NOMO-1 treated with DMSO at 0.1 percent for 48 hours (cell line): ENCODE results near the gene RRN3.
"Not testable (repeated sequence)": the region's sequence is repeated elsewhere in the genome, so short reads cannot be mapped to it uniquely, and the experiment has no call there.

Experiments
- DNase-seq: peaks from one replicate; lab custom pipeline; 2025; ENCODE audit not compliant: unreplicated experiment; lab: John Stamatoyannopoulos, UW

The RRN3 gene

DNA sequence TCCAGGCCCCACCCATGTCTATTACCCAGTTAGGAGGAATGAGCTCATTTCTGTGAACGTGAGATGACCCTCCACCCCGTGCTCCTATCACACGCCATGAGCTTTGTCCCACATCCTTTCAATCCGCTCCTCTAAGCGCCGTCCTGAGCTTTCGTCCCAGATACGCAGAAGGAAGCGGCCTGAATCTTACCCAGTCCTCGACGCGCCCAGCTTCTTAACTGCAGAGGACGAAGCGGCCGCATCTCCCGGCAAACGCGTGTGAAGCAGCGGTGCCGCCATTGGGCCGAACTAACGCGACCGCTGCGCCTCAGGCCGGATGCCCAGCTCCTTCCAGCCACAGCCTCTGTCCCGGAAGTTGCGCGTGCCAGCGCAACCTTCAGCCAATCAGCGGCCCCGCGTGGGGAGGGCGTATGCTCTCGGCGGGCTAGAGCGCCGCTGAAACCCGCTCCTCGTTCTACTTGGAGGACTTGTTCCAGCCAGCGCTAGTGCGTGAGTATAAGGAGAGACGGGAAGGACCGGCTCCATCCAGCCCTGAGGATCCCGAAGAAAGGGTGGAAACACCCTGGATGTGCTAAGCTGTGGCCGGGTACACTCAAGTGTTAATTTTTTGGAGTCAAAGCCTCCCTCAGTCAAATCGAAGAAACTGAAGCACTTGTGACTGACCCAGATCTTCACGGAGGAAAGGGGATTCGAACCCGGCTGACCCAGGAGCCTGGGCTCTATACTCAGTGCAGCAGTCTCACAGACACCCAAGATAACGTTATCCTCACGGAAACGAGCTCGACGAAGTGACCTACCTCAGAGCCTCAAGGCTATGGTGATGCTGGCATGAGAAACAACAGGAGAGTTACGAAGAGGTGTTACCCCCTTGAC, at the start of gene RRN3:
Gene RRN3, minus strand, starts transcription at position 318 of the 873 bp plus-strand sequence. Its CDS starts 39 bp downstream, at position 279.
- DNase-seq, result peak; percentile 87

DNA sequence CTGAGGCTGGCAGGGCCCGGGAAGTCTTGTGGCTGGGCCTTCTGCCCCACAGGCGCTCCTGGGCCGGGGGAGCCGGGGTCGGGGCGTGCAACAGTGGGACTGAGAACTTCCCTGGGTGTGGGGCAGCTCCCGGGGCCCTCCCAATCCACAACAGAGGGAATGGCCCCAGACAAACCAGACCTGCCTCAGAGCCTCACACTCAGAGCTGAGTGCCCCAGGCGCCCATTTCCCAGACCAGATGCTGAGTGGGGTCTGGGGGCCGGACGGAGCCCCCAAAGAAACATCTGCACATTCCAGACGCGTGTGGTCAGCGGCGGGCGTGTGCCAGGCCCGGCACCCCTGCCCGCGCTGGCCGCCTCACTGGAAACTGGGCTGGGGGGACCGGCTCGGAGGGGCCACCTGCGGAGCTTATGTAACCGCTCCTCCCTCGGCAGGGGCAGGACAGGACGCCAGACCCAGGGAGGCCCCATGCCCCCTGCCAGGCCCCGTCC, 49.6 kb upstream of the RRN3 start:
- not testable (repeated sequence) for DNase-seq

- DNase-seq, result not testable (repeated sequence)
Measured at GRCh38 chr16:15142891-15143600, 49.0 kb upstream of the RRN3 start.

DNA sequence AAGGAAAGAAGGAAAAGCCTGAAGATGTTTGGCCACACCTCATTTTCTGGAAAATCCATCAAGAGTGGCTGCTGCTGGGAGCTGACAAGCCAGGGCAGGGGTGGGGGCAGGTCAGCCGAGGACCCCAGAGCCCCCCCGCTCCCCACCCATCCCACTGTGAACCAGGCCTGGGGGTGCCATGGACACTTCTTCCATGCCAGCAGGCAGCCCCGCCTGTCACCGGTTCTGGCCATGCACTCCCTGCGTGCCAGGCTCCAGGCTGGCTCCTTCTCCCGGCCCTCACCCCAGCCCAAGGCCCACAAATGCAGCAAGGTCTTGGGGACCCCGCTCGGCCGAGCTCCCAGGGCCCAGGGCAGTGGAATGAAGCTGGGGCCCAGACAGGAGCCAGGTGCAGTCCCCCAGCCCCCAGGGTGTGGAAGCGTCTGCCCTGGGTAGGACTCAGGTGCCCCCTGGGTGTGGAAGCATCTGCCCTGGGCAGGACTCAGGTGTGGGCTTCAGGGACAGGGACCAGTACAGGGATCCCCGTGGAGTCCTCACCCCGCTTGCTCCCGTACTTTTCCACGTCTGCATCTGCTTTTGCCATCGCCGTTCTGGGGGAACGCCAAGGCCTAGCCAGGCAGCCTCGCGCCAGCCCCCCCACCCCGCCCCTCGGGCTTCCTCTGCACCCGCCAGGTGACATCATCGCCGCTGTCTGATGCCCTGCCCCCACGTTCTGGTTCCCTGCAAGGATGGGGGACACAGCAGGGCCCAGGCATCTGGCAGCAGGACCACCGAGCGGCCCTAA, 48.2 kb upstream of the RRN3 start:
- not testable (repeated sequence) for DNase-seq

DNA sequence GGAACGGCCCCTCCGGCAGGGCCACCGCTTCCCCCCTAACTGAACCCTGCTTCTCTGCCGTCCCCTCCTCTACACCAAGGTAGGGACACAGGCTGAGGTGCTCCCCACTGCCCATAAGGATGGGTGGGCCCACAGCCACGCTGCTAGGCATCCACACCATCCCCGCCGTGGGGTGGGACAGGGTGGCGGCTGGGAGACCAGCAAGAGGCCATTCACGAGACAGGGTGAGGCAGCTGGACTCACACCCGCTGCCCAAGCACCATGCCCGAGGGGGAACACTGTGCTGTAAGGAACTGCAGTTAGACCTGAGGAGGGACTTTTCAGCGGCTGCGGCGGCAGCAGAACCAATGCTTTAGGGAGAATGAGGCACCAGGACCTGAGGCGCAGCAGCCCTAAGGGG, 47.5 kb upstream of the RRN3 start:
- no peak for DNase-seq

GRCh38 chr16:15140444-15141365, 46.6 kb upstream of the RRN3 start:
- not testable (repeated sequence) for DNase-seq

- not testable (repeated sequence) for DNase-seq
Measured at GRCh38 chr16:15137514-15137913, 43.4 kb upstream of the RRN3 start.

DNA sequence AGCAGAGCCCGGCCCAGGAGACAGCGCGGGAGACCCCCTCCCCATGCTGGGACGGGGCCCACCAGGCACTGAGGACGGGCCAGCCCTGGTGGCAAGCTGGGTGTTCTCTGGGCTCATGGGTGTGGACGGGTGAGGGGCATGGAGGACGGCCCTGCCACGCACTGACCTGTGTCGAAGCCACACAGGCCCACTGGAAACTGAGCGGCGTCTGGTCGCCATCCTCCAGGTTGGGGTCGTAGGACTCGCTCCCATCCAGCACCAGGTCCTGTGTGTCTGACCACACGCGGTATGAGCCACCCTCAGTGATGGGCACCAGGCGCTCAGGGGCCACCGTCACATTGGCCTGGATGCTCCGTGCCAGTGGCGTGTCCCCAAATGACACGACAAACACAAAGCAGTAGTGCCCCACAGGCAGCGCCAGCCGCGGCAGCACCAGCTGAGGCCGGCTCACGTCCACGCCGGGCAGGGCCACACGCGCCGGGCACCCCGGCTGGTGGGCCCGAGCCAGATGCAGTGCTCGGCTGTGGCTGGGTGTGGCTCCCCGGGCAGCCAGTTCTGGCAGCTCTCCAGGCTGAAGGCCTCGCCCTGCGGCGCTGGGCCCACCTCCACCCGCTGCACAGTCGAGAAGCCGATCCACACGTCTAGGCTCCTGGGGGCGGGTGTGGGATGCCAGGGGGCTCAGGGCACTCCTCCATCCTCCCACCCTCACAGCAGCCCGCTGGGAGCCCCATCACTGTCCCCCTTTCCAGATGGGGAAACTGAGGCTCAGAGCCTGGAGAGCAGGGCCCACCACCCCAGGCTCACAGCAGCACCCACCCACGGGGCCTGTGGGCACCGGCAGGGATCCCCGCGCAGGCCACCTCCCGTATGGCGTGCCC, 41.6 kb upstream of the RRN3 start:
- DNase-seq, result not testable (repeated sequence)

GRCh38 chr16:15134752-15135482, 40.8 kb upstream of the RRN3 start:
- DNase-seq, result not testable (repeated sequence)

GRCh38 chr16:15133554-15133953, 39.5 kb upstream of the RRN3 start:
- not testable (repeated sequence) for DNase-seq

DNA sequence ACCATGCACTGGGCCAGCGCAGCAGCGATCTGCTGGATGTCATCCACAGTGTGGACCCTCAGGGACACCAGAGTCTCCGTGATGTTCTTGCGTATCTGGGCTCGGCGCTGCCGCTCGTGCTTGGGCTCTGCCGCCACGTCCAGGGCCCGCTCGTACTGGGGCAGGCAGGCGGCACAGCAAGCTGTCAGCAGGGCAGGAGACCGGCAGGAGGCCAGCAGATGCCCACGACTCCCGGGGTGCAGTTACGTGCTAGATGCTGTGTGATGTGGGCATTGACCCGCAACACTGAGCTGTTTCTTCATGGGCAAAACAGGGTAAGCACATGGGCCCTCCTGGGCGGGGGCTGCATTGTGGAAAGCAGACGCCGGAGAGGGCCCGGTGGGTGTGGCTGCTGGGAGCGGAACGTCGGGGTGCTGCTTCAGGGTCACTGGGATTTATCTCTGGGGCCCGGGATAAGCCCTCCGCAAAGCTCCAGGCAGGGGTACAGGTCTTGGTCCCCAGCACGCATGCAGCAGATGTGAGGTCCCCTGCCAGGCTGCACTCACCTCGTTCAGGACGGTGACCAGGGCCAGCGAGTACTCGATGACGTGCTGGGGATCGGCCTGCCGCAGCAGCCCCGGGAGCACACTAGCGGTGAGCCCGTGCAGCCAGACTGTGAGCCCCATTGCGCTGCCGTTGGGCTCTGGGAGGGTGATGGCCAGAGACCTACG, 38.8 kb upstream of the RRN3 start:
- not testable (repeated sequence) for DNase-seq

- DNase-seq, result not testable (repeated sequence)
Measured at GRCh38 chr16:15130943-15131700, 37.0 kb upstream of the RRN3 start.

GRCh38 chr16:15130256-15130932, 36.3 kb upstream of the RRN3 start:
- DNase-seq, result not testable (repeated sequence)

DNA sequence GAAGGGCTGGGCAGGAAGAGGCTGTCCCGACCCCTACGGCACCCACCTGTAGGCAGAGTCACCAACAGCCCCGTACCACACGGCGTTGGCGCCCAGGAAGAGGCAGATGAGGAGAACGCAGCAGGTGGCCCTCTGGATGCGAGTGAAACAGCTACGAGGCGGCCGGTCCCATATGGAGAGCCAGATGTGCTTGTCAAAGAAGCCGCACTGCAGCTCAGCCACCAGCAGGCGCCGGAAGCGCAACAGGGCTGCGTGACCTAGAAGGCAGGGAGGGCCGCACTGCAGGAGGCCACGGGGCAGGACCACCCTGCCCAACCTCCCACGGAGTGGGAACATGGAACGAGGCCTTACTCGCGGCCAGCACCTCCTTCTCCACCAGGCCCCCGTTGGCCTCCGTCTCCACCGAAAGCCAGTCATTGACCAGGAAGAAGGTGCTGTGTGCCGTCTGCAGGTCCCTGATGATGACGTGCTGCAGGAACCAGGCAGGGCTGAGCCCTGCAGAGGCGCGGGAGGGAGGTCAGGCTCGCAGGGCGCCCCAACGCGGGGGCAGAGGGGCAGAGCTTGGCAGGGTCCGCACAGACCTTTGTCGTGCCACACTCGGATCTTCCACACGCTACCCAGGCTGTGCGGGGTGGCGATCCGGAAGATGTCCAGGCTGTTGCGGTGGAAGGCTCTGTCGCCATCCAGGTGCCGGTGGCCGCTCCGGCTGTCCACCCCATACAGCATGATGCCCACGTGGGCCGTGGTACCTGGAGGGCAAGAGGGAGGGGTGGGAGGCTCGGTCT, 33.8 kb upstream of the RRN3 start:
- not testable (repeated sequence) for DNase-seq

- not testable (repeated sequence) for DNase-seq
Measured at GRCh38 chr16:15100372-15100987, 6.4 kb upstream of the RRN3 start.
